Activated CD4-positive, alpha-beta T cell treated with anti-CD3 and anti-CD28 coated beads, Interleukin-2, amount 50 U/mL, for 1 hour (primary cell): ENCODE results near the gene PIGH.

ENCODE experiments used
- DNase-seq: peaks from one replicate; pipeline ENCODE4 v3.0.0-alpha.2; 2020

Gene PIGH

GRCh38 chr14:67573228-67574010, 26.6 kb downstream of the PIGH start:
- DNase-seq = no peak

GRCh38 chr14:67572608-67573007, 27.5 kb downstream of the PIGH start:
- DNase-seq = no peak

GRCh38 chr14:67571991-67572323, 28.1 kb downstream of the PIGH start:
- no peak for DNase-seq

- peak; percentile 67 for DNase-seq
These were observed 28.6 kb downstream of the PIGH start for GRCh38 chr14:67571275-67571990.

- no peak for DNase-seq
These were observed 29.6 kb downstream of the PIGH start for GRCh38 chr14:67570453-67570852.

GRCh38 chr14:67569651-67570290, 30.3 kb downstream of the PIGH start:
- DNase-seq = no peak

- no peak for DNase-seq
These were observed 30.9 kb downstream of the PIGH start for GRCh38 chr14:67569011-67569650.

GRCh38 chr14:67567654-67568053, 32.4 kb downstream of the PIGH start:
- DNase-seq = no peak

GRCh38 chr14:67566908-67567307, 33.2 kb downstream of the PIGH start:
- DNase-seq = no peak

- no peak for DNase-seq
These were observed 35.8 kb downstream of the PIGH start for GRCh38 chr14:67564236-67564635.

GRCh38 chr14:67562776-67563150, 37.3 kb downstream of the PIGH start:
- no peak for DNase-seq

GRCh38 chr14:67562025-67562775, 37.9 kb downstream of the PIGH start:
- DNase-seq = no peak

- DNase-seq = no peak
These were observed 40.4 kb downstream of the PIGH start for GRCh38 chr14:67559639-67560038.

GRCh38 chr14:67557656-67558055, 42.4 kb downstream of the PIGH start:
- no peak for DNase-seq

GRCh38 chr14:67557118-67557517, 43.0 kb downstream of the PIGH start:
- DNase-seq = no peak

- DNase-seq = no peak
These were observed 43.4 kb downstream of the PIGH start for GRCh38 chr14:67556671-67557070.

- no peak for DNase-seq
These were observed 44.5 kb downstream of the PIGH start for GRCh38 chr14:67555518-67556090.

GRCh38 chr14:67554341-67554740, 45.7 kb downstream of the PIGH start:
- no peak for DNase-seq

- DNase-seq = no peak
These were observed 46.5 kb downstream of the PIGH start for GRCh38 chr14:67553547-67553946.

GRCh38 chr14:67551940-67552339, 48.1 kb downstream of the PIGH start:
- DNase-seq = no peak

- no peak for DNase-seq
These were observed 48.9 kb downstream of the PIGH start for GRCh38 chr14:67551123-67551522.

- no peak for DNase-seq
These were observed 50.3 kb downstream of the PIGH start for GRCh38 chr14:67549734-67550133.
